Measurements from ENCODE around the gene PSMA6. TPM values are rescaled to one million over a fixed set of nuclear protein-coding genes. Genes with fewer than 3 reads are reported as not detected.

Gene PSMA6
- total and polyA plus RNA-seq, 2 of the 8 experiments (the other 6 are each of a cell fraction or from before 2014, with no cell fraction given) = 180 to 238 TPM

GRCh38 chr14:35352274-35353233 lies 60.4 kb downstream of the PSMA6 start (continued):
- TF ChIP-seq TEAD4 (IDR thresholded peaks at IDR 0.05; ENCODE audit: low read depth, low read length) = no peak
